Hepatocyte (in vitro differentiated cells): ENCODE results near the gene CIAO3.

ENCODE experiments used
- CTCF ChIP-seq: fragments of 200-600 bp; sonication (generic); IDR thresholded peaks from 2 replicates; pipeline ENCODE4 v1.5.1; 2016; ENCODE audit warnings: antibody characterized with exemption, mild to moderate bottlenecking; ENCODE audit not compliant: poor library complexity
- EZH2 ChIP-seq: fragments of 200-600 bp; sonication (generic); IDR thresholded peaks from 2 replicates; pipeline ENCODE4 v1.6.1; 2016; ENCODE audit warnings: antibody characterized with exemption, mild to moderate bottlenecking, borderline replicate concordance
- EZH2phosphoT487 ChIP-seq: fragments of 200-600 bp; sonication (generic); IDR thresholded peaks from one replicate; pipeline ENCODE4 v1.6.1; 2018; ENCODE audit warnings: antibody characterized with exemption, mild to moderate bottlenecking, low read depth, moderate library complexity; ENCODE audit not compliant: unreplicated experiment, severe bottlenecking

DNA sequence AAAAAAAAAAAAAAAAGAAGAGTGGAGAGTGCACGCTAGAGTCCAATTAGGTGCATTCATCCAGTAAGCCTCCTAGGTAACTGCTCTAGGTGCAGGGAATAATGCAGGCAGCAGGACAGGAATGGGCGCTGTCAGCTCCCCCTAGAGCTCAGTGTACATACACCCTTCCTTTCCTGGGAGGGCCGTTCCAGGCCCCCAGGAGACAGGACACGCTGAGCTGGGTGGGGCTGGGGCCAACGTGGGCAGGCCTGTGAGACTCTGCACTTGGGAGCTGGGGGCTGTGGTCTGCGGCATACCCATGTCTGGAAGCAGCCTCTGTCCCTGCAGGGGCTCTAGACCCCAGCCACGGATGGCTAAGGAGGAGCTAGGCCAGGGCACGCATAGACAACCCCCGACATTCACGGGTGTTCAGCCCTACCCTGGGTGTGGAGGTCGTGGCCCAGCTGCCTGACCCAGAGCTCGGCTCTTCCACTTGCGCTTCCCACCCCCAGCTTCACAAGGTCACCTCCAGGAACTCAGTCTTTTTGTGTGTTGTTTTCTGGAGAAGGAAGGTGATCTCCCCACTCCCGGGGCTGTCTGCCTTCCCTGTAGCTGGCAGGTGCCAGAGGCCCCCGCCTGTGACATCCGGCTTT is 20.9 kb downstream of the CIAO3 start:
- TF ChIP-seq EZH2 (no peak), CTCF (no peak), EZH2phosphoT487 (no peak)
